Measurements from ENCODE around the gene ITGA7.

Gene ITGA7

DNA sequence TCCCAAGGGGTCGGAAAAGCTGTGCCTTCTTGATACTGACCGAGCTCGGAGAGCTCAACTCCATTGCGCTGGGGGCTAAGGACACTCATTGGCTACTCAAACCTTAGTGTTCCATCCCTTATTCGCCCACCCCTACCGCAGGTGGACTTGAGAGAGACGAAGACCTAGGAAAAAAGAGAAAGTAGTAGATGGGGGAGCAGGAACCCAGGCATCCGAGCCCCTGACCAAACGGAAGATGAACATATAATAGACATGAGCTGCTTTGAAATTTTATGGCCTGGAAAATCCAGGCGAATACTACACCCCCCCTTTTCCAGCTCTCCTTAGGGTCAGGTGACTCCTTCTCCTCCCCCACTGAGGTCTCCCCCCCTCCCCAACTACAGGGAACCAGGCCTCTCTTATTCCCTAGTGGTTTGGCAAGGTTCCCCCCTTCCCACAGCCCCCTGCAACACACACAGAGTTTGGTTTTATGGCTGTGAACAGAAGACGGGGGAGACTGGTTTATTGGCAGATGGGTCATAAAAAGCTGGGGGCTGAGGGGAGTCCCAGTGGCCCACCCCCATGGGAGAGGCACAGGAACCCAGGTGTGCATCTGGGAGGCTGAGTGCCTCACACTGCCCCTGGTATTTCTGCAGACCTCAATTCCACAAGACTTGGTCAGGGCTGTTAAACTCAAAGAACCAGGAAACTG, 36.8 kb upstream of the ITGA7 start:
- H3K4me3 ChIP-seq (ENCODE audit: low read depth, low read length) = peak overlapping the region; percentile 56
- TF ChIP-seq CTCF (IDR thresholded peaks at IDR 0.05; ENCODE audit: control insufficient read depth, extremely low read depth, insufficient read depth) = no peak
- DNase-seq (ENCODE audit: low read depth) = no peak

DNA sequence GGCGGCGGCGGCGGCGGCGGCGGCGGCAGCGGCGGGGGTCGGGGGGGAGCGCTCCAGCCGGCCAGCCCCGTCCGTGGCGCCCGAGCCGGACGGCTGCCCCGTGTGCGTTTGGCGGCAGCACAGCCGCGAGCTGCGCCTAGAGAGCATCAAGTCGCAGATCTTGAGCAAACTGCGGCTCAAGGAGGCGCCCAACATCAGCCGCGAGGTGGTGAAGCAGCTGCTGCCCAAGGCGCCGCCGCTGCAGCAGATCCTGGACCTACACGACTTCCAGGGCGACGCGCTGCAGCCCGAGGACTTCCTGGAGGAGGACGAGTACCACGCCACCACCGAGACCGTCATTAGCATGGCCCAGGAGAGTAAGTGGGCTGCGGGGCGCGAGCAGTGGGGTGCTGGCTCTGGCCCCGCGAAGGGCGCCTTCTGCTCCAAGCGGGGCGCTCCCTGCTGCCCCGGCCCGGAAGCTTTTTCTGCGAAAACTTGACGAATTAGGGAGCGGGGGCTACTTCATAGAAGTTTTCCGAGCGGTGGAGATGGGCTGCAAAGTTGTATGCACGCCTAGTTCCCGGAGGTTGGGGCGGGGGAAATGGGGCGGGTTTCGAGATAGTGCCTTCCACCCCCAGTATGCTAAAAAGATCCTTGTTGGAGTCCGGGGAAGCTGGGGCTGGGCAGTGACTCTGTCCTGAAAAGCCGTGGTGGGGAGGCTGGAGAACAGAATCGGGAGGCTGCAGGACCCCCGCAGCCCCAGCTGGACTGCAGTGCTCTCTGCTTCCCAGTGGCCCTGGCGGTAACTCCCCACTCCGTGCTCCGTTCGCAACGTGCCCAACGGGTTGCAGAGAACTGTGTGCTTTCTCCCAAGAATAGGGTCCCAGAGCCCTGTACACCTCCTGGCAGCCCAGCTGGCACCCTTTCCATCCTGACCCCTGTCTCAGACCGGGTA, 36.0 kb upstream of the ITGA7 start:
- peak; percentile 46 for DNase-seq (ENCODE audit: low read depth)
- peak; percentile 33 for TF ChIP-seq CTCF (IDR thresholded peaks at IDR 0.05; ENCODE audit: control insufficient read depth, extremely low read depth, insufficient read depth)
- H3K4me3 ChIP-seq (ENCODE audit: low read depth, low read length) = peak overlapping the region; percentile 56

- TF ChIP-seq CTCF (IDR thresholded peaks at IDR 0.05; ENCODE audit: control insufficient read depth, extremely low read depth, insufficient read depth) = no peak
- H3K4me3 ChIP-seq (ENCODE audit: low read depth, low read length) = peak within 1 kb of the TSS; percentile 56
- DNase-seq (ENCODE audit: low read depth) = no peak
Observed at GRCh38 chr12:55742719-55743405, 35.2 kb upstream of the ITGA7 start, which contains the start of gene GDF11. Gene GDF11 (plus strand): TSS chr12:55743122. CDS start chr12:55743317, 195 bp downstream.

DNA sequence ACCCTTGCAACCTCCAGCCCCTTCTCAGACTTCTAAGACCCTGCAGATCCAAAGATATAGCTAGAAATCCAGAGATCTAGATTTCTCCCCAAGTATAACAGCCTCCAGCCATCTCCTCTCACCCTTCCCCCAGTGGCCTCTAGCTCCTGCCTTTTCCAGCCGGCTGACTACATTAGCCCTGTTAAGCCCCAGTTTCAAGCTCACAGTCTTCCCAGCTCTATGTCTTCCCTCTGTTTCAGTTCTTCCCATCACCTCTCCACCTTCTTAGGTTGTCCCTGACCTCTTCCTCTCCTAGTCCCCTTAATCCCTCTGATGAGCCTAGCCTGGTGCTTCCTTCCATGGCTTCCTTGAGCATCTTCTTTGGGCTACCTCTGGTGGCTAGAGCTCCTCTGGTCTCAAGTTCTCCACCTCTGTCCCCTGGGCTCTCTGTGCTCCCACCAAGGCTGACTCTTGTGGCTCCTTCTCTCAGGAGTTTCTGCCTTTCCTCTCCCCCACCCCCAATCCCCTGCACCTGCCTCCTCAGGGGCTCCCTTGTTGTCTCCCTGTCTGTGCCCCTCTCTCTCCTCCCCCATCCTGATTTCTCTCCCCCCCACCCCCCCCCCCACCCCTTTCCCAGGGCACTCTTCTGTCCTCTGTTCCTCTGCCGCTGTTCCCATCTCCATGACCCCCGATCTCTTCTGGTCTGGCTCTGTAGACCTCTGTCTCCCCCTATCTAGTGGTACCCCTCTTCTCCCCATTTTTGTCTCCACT, 34.4 kb upstream of the ITGA7 start:
- DNase-seq (ENCODE audit: low read depth) = no peak
- H3K4me3 ChIP-seq (ENCODE audit: low read depth, low read length) = peak overlapping the region; percentile 37
- no peak for TF ChIP-seq CTCF (IDR thresholded peaks at IDR 0.05; ENCODE audit: control insufficient read depth, extremely low read depth, insufficient read depth)

- no peak for DNase-seq (ENCODE audit: low read depth)
- TF ChIP-seq CTCF (IDR thresholded peaks at IDR 0.05; ENCODE audit: control insufficient read depth, extremely low read depth, insufficient read depth) = no peak
- peak overlapping the region; percentile 59 for H3K4me3 ChIP-seq (ENCODE audit: low read depth, low read length)
Observed at GRCh38 chr12:55739025-55739378, 31.3 kb upstream of the ITGA7 start.
